Keratinocyte (primary cell): ENCODE data around the gene C5orf22. TPM values are rescaled to one million over a fixed set of nuclear protein-coding genes. Genes with fewer than 3 reads are reported as not detected.

Source experiments
- DNase-seq: peaks from one replicate; pipeline ENCODE4 v3.0.0-alpha.2; 2011; ENCODE audit warnings: low read depth, missing footprints, low spot score
- FAIRE-seq: peaks from 2 replicates; lab custom pipeline; 2011; peaks lifted over from hg19 to GRCh38; lab: Jason Lieb, UNC
- H2AFZ ChIP-seq: 2 replicates; pipeline ENCODE4 v1.6.0; 2012; ENCODE audit warnings: low read length, control low read depth, inconsistent platforms; ENCODE audit not compliant: control insufficient read depth
- H3K27ac ChIP-seq: 2 replicates; pipeline ENCODE4 v1.5.1; 2011; ENCODE audit warnings: low read length; ENCODE audit not compliant: control insufficient read depth, insufficient read depth
- H3K27me3 ChIP-seq: 3 replicates; pipeline ENCODE4 v1.6.0; 2011; ENCODE audit warnings: low read length; ENCODE audit not compliant: control insufficient read depth, insufficient read depth; ENCODE audit errors: extremely low read depth
- H3K36me3 ChIP-seq, 2 experiments: 2 replicates in 1 of 2; 3 replicates in 1 of 2; pipeline ENCODE4 v1.5.1; 2011; ENCODE audit warnings: low read length in 2 of 2, mild to moderate bottlenecking in 1 of 2; ENCODE audit not compliant: control insufficient read depth in 2 of 2, insufficient read depth in 2 of 2; ENCODE audit errors: extremely low read depth in 1 of 2
- H3K4me1 ChIP-seq: 3 replicates; pipeline ENCODE4 v1.5.1; 2011; ENCODE audit warnings: low read length; ENCODE audit not compliant: control insufficient read depth, insufficient read depth; ENCODE audit errors: extremely low read depth
- H3K4me2 ChIP-seq: 3 replicates; pipeline ENCODE4 v1.6.0; 2011; ENCODE audit warnings: low read depth, low read length; ENCODE audit not compliant: control insufficient read depth, insufficient read depth; ENCODE audit errors: extremely low read depth
- H3K4me3 ChIP-seq, 3 experiments: fragments of 200-600 bp in 1 of 3; sonication (generic) in 1 of 3; 2 replicates in 2 of 3; 3 replicates in 1 of 3; pipeline ENCODE4 v1.5.1; 2011 to 2016; ENCODE audit warnings: low read length in 3 of 3, mild to moderate bottlenecking in 3 of 3, control low read depth in 2 of 3, inconsistent platforms in 1 of 3, low read depth in 1 of 3, mixed read lengths in 1 of 3, mixed run types in 1 of 3, moderate library complexity in 1 of 3; ENCODE audit not compliant: control insufficient read depth in 2 of 3, insufficient read depth in 2 of 3; ENCODE audit errors: extremely low read depth in 1 of 3
- H3K79me2 ChIP-seq: 2 replicates; pipeline ENCODE4 v1.6.0; 2012; ENCODE audit warnings: low read length; ENCODE audit not compliant: control insufficient read depth, insufficient read depth
- H3K9ac ChIP-seq: 3 replicates; pipeline ENCODE4 v1.6.0; 2011; ENCODE audit warnings: low read length; ENCODE audit not compliant: control insufficient read depth, insufficient read depth; ENCODE audit errors: extremely low read depth
- H3K9me1 ChIP-seq: 3 replicates; pipeline ENCODE4 v1.6.0; 2011; ENCODE audit warnings: low read length; ENCODE audit not compliant: control insufficient read depth, insufficient read depth; ENCODE audit errors: extremely low read depth
- H3K9me3 ChIP-seq: 2 replicates; pipeline ENCODE4 v1.5.1; 2012; ENCODE audit warnings: low read depth, low read length; ENCODE audit not compliant: control insufficient read depth
- H4K20me1 ChIP-seq: 3 replicates; pipeline ENCODE4 v1.6.0; 2011; ENCODE audit warnings: low read length; ENCODE audit not compliant: control insufficient read depth, insufficient read depth; ENCODE audit errors: extremely low read depth
- CTCF ChIP-seq, 3 experiments: IDR thresholded peaks in 1 of 3; conservative IDR thresholded peaks in 1 of 3; optimal IDR thresholded peaks in 1 of 3; 2 replicates in 2 of 3; 3 replicates in 1 of 3; pipeline versions ENCODE3 to v1.5.1; 2011; ENCODE audit warnings: low read length in 3 of 3, mild to moderate bottlenecking in 3 of 3, moderate library complexity in 2 of 3, control low read depth in 1 of 3, inconsistent platforms in 1 of 3; ENCODE audit not compliant: insufficient read depth in 2 of 3; ENCODE audit errors: extremely low read depth in 1 of 3
- EZH2 ChIP-seq: IDR thresholded peaks from one replicate; pipeline ENCODE4 v1.6.1; 2012; ENCODE audit warnings: inconsistent platforms, mild to moderate bottlenecking, low read length, moderate library complexity
- dilution Hi-C: fragments of 300-500 bp; cut with MboI; formaldehyde crosslinking; loops from one replicate; pipeline ENCODE4 v1.7.0; 2020; ENCODE audit warnings: low sequenced_read_pairs; ENCODE audit not compliant: extremely low pct_ligation_motif_present
- polyA minus RNA-seq, 3 experiments: library from RNA; depleted of rRNA, polyadenylated mRNA; stranded (reverse); fragments of >200 nt; gene quantifications; 1 replicate in 1 of 3; 2 replicates in 1 of 3; 3 replicates in 1 of 3; pipeline ENCODE4 v1.2.3, GENCODE V29; 2011
- polyA plus RNA-seq, 5 experiments: library from polyadenylated mRNA; depleted of rRNA in 3 of 5; stranded (reverse) in 3 of 5; stranded (forward) in 1 of 5; unstranded in 1 of 5; fragments of >200 nt; gene quantifications; 1 replicate in 1 of 5; 2 replicates in 3 of 5; 3 replicates in 1 of 5; pipeline versions ENCODE4 v1.2.1 to v1.2.3, GENCODE V29; 2011 to 2012; ENCODE audit warnings: missing spikeins in 2 of 5, low read depth in 1 of 5, low replicate concordance in 1 of 5

The C5orf22 gene
- polyA plus RNA-seq (17.1 to 27.6 TPM (median 21.0 TPM) in 3 replicates), polyA minus RNA-seq (7.3 to 16.7 TPM (median 16.0 TPM) in 3 replicates)
- 29.4 TPM for polyA plus RNA-seq (2011; ENCODE audit: low read depth)
- polyA plus RNA-seq (2011; cell fraction: cytosol; rRNA removed): 12.9 and 25.1 TPM in 2 replicates
- polyA plus RNA-seq (2011; cell fraction: nucleus; rRNA removed): 13.2 and 18.1 TPM in 2 replicates
- 14.2 and 14.4 TPM in 2 replicates for polyA plus RNA-seq (2012; ENCODE audit: low replicate concordance)
- 10.7 TPM for polyA minus RNA-seq (2011; cell fraction: cytosol; rRNA and poly(A)+ RNA removed)
- 9.7 and 12.6 TPM in 2 replicates for polyA minus RNA-seq (2011; cell fraction: nucleus; rRNA and poly(A)+ RNA removed)

- Histone ChIP-seq H3K4me3 (peak within 1 kb of the TSS; percentile 69 to 97 (median 96)), H3K79me2 (peaks cover 47% of the 10 kb centered on the region), H3K27me3 (no peaks in the 10 kb centered on the region), H2AFZ (peak within 1 kb of the TSS; percentile 94), H3K4me1 (peaks cover 11% of the 10 kb centered on the region), H4K20me1 (no peaks in the 10 kb centered on the region), H3K27ac (peak within 1 kb of the TSS; percentile 78), H3K9me3 (no peaks in the 10 kb centered on the region), H3K9me1 (no peaks in the 10 kb centered on the region), H3K36me3 (peaks cover 5 to 9% of the 10 kb centered on the region in 2 experiments), H3K9ac (peak within 1 kb of the TSS; percentile 84), H3K4me2 (peak within 1 kb of the TSS; percentile 77)
- TF ChIP-seq CTCF (optimal IDR thresholded peaks at IDR 0.05 in 1 of 3, IDR thresholded peaks at IDR 0.05 in 1 of 3, conservative IDR thresholded peaks at IDR 0.05 in 1 of 3; ENCODE audit: extremely low read depth in 1 of 3, insufficient read depth in 2 of 3, low read length in 3 of 3) (no peak), EZH2 (no peak)
- DNase-seq (peak; percentile 53), FAIRE-seq (peak; percentile 41)
- dilution Hi-C loops: no loop called here
Measured at GRCh38 chr5:31531888-31532547, at the start of gene C5orf22, which contains the start of gene DROSHA. TSS of gene C5orf22 (plus strand) at chr5:31532301. CDS start at chr5:31532393, 92 bp downstream. TSS of gene DROSHA (minus strand) at chr5:31532093. CDS start at chr5:31529059, 3,034 bp downstream.

- dilution Hi-C loops: no loop called here
- no peak for FAIRE-seq
Measured at GRCh38 chr5:31485376-31486207, 46.5 kb upstream of the C5orf22 start.

More at GRCh38 chr5:31485376-31486207, 46.5 kb upstream of the C5orf22 start:
- Histone ChIP-seq H3K27me3 (no peaks in the 10 kb centered on the region), H3K27ac (no peak overlapping the region), H3K9me1 (no peaks in the 10 kb centered on the region), H3K79me2 (peaks cover 1% of the 10 kb centered on the region), H2AFZ (no peak overlapping the region), H3K4me3 (no peak overlapping the region), H3K9ac (no peak overlapping the region), H3K4me1 (no peaks in the 10 kb centered on the region), H3K9me3 (no peaks in the 10 kb centered on the region), H3K36me3 (peaks cover 13 to 34% of the 10 kb centered on the region in 2 experiments), H4K20me1 (no peaks in the 10 kb centered on the region), H3K4me2 (no peak overlapping the region)
- TF ChIP-seq EZH2 (no peak), CTCF (optimal IDR thresholded peaks at IDR 0.05 in 1 of 3, IDR thresholded peaks at IDR 0.05 in 1 of 3, conservative IDR thresholded peaks at IDR 0.05 in 1 of 3; ENCODE audit: extremely low read depth in 1 of 3, insufficient read depth in 2 of 3, low read length in 3 of 3) (no peak)
- DNase-seq: no peak
